HG02623 (cell line): Measurements from ENCODE around the gene ANKMY1.

Source experiments
- ATAC-seq: cut with Tn5 transposase; IDR thresholded peaks from one replicate; pipeline ENCODE4 v1.9.1; 2021; ENCODE audit warnings: moderate library complexity; ENCODE audit not compliant: unreplicated experiment

ANKMY1 gene

DNA sequence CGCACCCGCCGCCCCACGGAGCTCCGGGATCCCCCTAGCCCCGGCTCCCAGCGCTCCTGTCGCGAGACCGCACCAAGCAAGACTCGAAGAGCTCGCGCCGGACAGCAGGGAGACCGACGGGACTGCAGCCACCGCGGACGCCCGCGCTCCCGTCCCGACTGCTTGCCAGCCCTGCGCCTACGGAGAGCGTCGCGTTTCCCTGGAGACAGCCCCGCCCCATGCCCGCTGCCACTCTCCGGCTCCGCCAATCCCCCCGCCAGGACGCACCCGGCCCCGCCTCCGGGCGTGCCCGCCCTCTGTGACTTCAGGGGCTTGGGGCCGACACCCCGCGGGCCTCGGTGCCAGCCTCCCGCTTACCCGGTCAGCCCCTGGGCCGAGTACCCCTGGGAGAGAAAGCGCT, at the start of gene ANKMY1:
Gene ANKMY1, minus strand, starts transcription at position 181 of the 400 bp plus-strand sequence. CDS start 653 bp downstream, outside the sequence.
- ATAC-seq: no peak

DNA sequence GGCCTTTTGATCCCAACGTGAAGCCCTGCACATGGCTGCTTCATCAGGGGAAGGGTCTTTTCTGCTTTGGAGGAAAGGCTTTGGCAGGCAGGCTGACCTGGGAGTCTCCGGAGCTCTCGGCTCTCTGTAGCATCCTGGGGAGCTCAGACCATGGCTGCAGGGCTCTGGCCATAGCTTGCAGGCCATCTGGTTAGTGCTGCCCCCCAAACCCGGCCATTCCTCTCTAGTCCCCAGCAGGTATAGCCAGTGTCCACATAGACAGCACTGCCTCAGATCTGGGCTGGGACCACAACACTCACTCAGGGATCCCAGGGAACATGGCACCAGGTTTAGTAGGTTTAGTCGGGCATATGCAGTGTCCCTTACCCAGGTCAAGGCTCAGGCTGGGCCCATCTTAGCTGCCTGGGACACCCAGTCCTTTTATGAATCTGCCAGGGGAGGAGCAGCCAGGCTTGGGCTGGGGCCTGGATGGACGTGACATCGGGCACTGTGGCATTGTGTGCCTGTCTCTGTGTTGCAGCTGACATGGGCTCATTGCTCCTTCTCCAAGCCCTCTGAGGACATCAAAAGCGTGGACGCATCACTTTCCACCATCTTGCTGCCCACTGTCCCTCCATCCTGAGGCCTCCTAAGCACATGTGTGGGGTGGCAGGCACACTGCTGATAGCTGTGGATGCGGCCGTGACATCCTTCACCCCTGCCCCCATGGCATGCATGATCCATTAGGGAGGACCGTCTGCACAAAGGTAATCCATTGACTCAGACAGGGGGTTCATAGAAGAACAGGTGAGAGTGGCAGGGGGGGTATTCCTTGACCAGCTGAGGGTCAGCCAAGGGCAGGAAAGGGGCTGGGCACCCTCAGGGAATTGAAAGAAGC, 48.3 kb upstream of the ANKMY1 start:
- ATAC-seq: no peak

- no peak for ATAC-seq
Measured at GRCh38 chr2:240604939-240605716, 47.3 kb upstream of the ANKMY1 start.

GRCh38 chr2:240604291-240604938, 46.6 kb upstream of the ANKMY1 start:
- ATAC-seq: no peak

- no peak for ATAC-seq
Measured at GRCh38 chr2:240603846-240604245, 46.1 kb upstream of the ANKMY1 start.

- no peak for ATAC-seq
Measured at GRCh38 chr2:240603081-240603835, 45.5 kb upstream of the ANKMY1 start.

DNA sequence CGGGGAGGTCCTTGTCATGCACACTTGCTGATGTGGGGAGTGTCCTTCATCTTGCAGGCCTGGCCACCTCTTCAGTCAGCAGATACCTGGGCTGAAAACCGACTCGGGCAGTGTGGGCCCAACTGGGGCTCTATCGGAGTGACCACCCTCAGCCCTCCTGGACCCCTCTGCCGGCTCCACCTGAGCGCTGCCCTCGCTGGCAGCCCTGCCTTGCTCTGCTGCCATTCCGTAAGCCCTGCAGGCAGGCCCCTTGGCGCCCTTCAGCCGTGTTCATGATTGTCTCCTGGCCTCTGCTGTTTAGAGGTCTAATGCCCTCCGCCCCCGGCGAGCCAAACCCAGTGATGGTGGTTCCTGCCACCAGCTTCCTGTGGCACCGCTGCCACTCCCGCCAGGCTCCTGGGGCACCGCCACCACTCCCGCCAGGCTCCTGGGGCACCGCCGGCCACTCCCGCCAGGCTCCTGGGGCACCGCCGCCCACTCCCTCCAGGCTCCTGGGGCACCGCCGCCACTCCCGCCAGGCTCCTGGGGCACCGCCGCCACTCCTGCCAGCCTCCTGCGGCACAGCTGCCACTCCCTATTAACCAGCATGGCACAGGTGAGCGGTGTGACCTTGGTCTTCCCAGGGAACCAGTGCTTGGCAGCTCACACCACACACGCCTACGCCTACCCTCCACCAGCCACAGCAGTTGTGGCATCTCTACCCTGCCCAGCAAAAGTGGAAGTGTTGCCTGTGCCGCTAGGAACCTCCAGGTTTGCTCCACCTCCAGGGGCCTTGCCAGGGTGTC, 44.7 kb upstream of the ANKMY1 start:
- ATAC-seq: no peak

DNA sequence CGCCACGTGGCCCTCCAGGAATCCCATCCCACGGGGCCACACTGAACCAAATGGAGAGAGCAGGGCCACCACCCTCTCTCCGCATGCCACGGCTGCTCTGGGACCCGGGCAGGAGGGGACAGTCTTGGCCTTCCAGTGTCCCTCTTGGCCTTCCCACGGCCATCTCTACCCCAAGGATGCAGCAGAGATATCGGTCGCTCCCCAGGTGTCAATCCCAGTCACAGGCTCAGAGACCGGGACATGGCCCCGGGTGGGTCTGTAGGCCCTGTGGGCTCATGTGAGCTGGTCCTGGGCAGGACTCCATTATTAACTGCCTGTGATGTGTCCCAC, 44.0 kb upstream of the ANKMY1 start:
- ATAC-seq: no peak

GRCh38 chr2:240601061-240601830, 43.5 kb upstream of the ANKMY1 start:
- ATAC-seq: no peak

- no peak for ATAC-seq
Measured at GRCh38 chr2:240600451-240600961, 42.7 kb upstream of the ANKMY1 start.

GRCh38 chr2:240599141-240599583, 41.4 kb upstream of the ANKMY1 start:
- ATAC-seq: no peak

- no peak for ATAC-seq
Measured at GRCh38 chr2:240598311-240598911, 40.6 kb upstream of the ANKMY1 start.

- ATAC-seq: no peak
Measured at GRCh38 chr2:240597419-240598181, 39.8 kb upstream of the ANKMY1 start.

- ATAC-seq: no peak
Measured at GRCh38 chr2:240597054-240597418, 39.2 kb upstream of the ANKMY1 start.

- no peak for ATAC-seq
Measured at GRCh38 chr2:240596491-240596931, 38.7 kb upstream of the ANKMY1 start.

DNA sequence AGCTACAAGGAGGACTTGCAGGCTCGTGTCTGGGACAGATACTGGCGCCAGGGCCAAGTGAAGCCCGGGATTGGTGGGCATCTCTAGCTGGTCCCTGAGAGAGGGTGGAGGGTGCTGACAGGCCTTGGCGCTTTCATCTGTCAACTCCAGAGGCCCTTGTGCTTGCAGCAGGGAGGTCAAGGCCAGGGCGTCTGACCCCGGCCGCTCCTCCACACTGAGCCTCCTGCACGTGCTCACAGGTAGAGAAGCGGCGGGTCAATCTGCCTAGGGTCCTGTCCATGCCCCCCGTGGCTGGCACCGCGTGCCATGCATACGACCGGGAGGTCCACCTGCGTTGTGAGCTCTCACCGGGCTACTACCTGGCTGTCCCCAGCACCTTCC, 38.3 kb upstream of the ANKMY1 start:
- no peak for ATAC-seq

- ATAC-seq: no peak
Measured at GRCh38 chr2:240595381-240596079, 37.7 kb upstream of the ANKMY1 start.
